K562 (cell line): Measurements from ENCODE around the gene C19orf12. TPM values are rescaled to one million over a fixed set of nuclear protein-coding genes. Genes with fewer than 3 reads are reported as not detected.
A peak's percentile ranks its signal among the peaks of the same experiment; 100 is the strongest.

Experiments
- ADNP ChIP-seq: fragments of 200-800 bp; sonication (Bioruptor generic); IDR thresholded peaks from 2 replicates; pipeline ENCODE4 v1.6.1; 2016; ENCODE audit warnings: missing genetic modification characterization, missing compliant biosample characterization
- ARID3A ChIP-seq: IDR thresholded peaks from 2 replicates; pipeline ENCODE4 v1.6.1; 2012; ENCODE audit warnings: low read depth, low read length, improper control_type of control experiment, borderline replicate concordance
- ARID3B ChIP-seq: fragments of 250-450 bp; sonication (Bioruptor Pico); IDR thresholded peaks from 2 replicates; pipeline ENCODE4 v1.4.0; 2020; ENCODE audit warnings: borderline replicate concordance
- CCAR2 ChIP-seq: fragments of 200-400 bp; formaldehyde crosslinking; IDR thresholded peaks from 2 replicates; pipeline ENCODE4 v1.6.1; 2017; ENCODE audit warnings: mild to moderate bottlenecking, low read depth, low read length
- CCNT2 ChIP-seq: IDR thresholded peaks from 2 replicates; pipeline ENCODE4 v1.6.1; 2011; ENCODE audit warnings: borderline replicate concordance, low read depth, mild to moderate bottlenecking, moderate library complexity, mixed read lengths, low read length; ENCODE audit not compliant: insufficient read length; ENCODE audit errors: extremely low read depth
- DDX20 ChIP-seq: fragments of 450-650 bp; IDR thresholded peaks from 2 replicates; pipeline ENCODE4 v1.6.1; 2016; ENCODE audit warnings: missing genetic modification characterization, low read depth, mild to moderate bottlenecking, missing compliant biosample characterization, moderate library complexity
- ETS2 ChIP-seq: IDR thresholded peaks from 2 replicates; pipeline ENCODE4 v1.6.1; 2016; ENCODE audit warnings: borderline replicate concordance, missing genetic modification characterization, mild to moderate bottlenecking, moderate library complexity, missing compliant biosample characterization; ENCODE audit not compliant: poor library complexity, severe bottlenecking
- FOS ChIP-seq: IDR thresholded peaks from 3 replicates; pipeline ENCODE4 v1.6.1; 2011; ENCODE audit not compliant: insufficient read length; ENCODE audit errors: extremely low read depth
- FUS ChIP-seq: fragments of 200-400 bp; formaldehyde crosslinking; optimal IDR thresholded peaks from 2 replicates; pipeline ENCODE3; 2017; ENCODE audit warnings: low read depth, low read length
- HINFP ChIP-seq: fragments of 450-650 bp; conservative IDR thresholded peaks from 2 replicates; pipeline ENCODE4 v1.6.1; 2016; ENCODE audit warnings: missing genetic modification characterization, low read depth, mild to moderate bottlenecking, control low read depth, missing compliant biosample characterization
- HMGN3 ChIP-seq: IDR thresholded peaks from 2 replicates; pipeline ENCODE4 v1.6.1; 2011; ENCODE audit warnings: borderline replicate concordance, low read depth, mild to moderate bottlenecking, mixed read lengths, low read length; ENCODE audit not compliant: insufficient read length; ENCODE audit errors: extremely low read depth
- KAT7 ChIP-seq: sonication (generic); formaldehyde crosslinking; IDR thresholded peaks from 2 replicates; pipeline ENCODE4 v1.8.0; 2022; ENCODE audit warnings: missing genetic modification reagents, mild to moderate bottlenecking, borderline replicate concordance
- KLF13 ChIP-seq: fragments of 450-650 bp; IDR thresholded peaks from 2 replicates; pipeline ENCODE4 v1.6.1; 2016; ENCODE audit warnings: missing genetic modification characterization, low read depth, mild to moderate bottlenecking, missing compliant biosample characterization, moderate library complexity, borderline replicate concordance
- MTA3 ChIP-seq: fragments of 450-650 bp; formaldehyde crosslinking; IDR thresholded peaks from 2 replicates; pipeline ENCODE4 v1.6.1; 2017; ENCODE audit warnings: mild to moderate bottlenecking, borderline replicate concordance
- MTF1 ChIP-seq: fragments of 250-450 bp; sonication (Bioruptor Pico); IDR thresholded peaks from 2 replicates; pipeline ENCODE4 v1.9.0; 2021; ENCODE audit warnings: moderate library complexity, mild to moderate bottlenecking, inconsistent platforms, borderline replicate concordance
- NFE2 ChIP-seq: IDR thresholded peaks from 2 replicates; pipeline ENCODE4 v1.6.1; 2014; ENCODE audit warnings: antibody characterized with exemption, low read depth
- OTX1 ChIP-seq: fragments of 450-650 bp; formaldehyde crosslinking; IDR thresholded peaks from 2 replicates; pipeline ENCODE4 v1.4.0; 2022; ENCODE audit warnings: mild to moderate bottlenecking
- SMAD2 ChIP-seq: fragments of 150-350 bp; IDR thresholded peaks from 2 replicates; pipeline ENCODE4 v1.6.1; 2014; ENCODE audit warnings: low read depth, mild to moderate bottlenecking, low read length
- SMARCA5 ChIP-seq: fragments of 450-650 bp; IDR thresholded peaks from 2 replicates; pipeline ENCODE4 v1.6.1; 2016
- TCF7 ChIP-seq: sonication (generic); IDR thresholded peaks from 2 replicates; pipeline ENCODE4 v1.6.1; 2016; ENCODE audit warnings: antibody characterized with exemption, borderline replicate concordance
- ZFX ChIP-seq: sonication (generic); formaldehyde crosslinking; IDR thresholded peaks from 2 replicates; pipeline ENCODE4 v1.8.0; 2022; ENCODE audit warnings: mild to moderate bottlenecking, missing genetic modification reagents, moderate library complexity
- ZKSCAN1 ChIP-seq: fragments of 150-350 bp; IDR thresholded peaks from 2 replicates; pipeline ENCODE4 v1.6.1; 2016; ENCODE audit warnings: low read depth, low read length
- ZNF133 ChIP-seq: fragments of 250-450 bp; sonication (Bioruptor Pico); IDR thresholded peaks from 2 replicates; pipeline ENCODE4 v1.4.0; 2020; ENCODE audit warnings: mild to moderate bottlenecking
- ZSCAN32 ChIP-seq: fragments of 450-650 bp; formaldehyde crosslinking; IDR thresholded peaks from 2 replicates; pipeline ENCODE4 v1.4.0; 2020; ENCODE audit warnings: mild to moderate bottlenecking, moderate library complexity
- ZZZ3 ChIP-seq: fragments of 450-650 bp; IDR thresholded peaks from 2 replicates; pipeline ENCODE4 v1.6.1; 2016; ENCODE audit warnings: antibody characterized with exemption, mild to moderate bottlenecking, moderate library complexity
- polyA plus RNA-seq, 8 experiments: library from polyadenylated mRNA; depleted of rRNA in 4 of 8; stranded (reverse) in 5 of 8; unstranded in 3 of 8; fragments of >200 nt; fragmentation: Nextera tagmentation in 2 of 8; fragmentation: Illumina TruSeq in 1 of 8; extraction: Ambion mirVana in 2 of 8; extraction: Trizol in 1 of 8; gene quantifications; 2 replicates each; pipeline versions ENCODE4 v1.2.1 to v1.2.3, GENCODE V29; 2011 to 2014; ENCODE audit warnings: inconsistent platforms in 1 of 8, missing spikeins in 1 of 8
- total RNA-seq, 7 experiments: library from RNA; depleted of rRNA in 6 of 7; stranded (reverse); fragments of >200 nt in 6 of 7; fragmentation: Illumina TruSeq in 2 of 7; extraction: Trizol in 2 of 7; gene quantifications; 2 replicates each; pipeline versions ENCODE4 v1.2.1 to v1.2.3, GENCODE V29; 2011 to 2021; ENCODE audit warnings: low replicate concordance in 1 of 7

The C19orf12 gene
- total and polyA plus RNA-seq, 9 of the 15 experiments (the other 6 are each of a cell fraction or from before 2014, with no cell fraction given) = 1.9 to 14.5 (median 10.2) TPM

- TF ChIP-seq ARID3B (CRISPR knock-in tag) = no peak
- TF ChIP-seq MTA3 = peak; percentile 69; the same call in 1 of the 2 replicates
- peak; percentile 62 for TF ChIP-seq ZFX (CRISPR knock-in tag)
- peak; percentile 88 for TF ChIP-seq HMGN3
- TF ChIP-seq KAT7 = no peak
- no peak for TF ChIP-seq ZZZ3
- TF ChIP-seq KLF13 (tag) = no peak
- TF ChIP-seq CCAR2 = no peak
- no peak for TF ChIP-seq ZSCAN32 (CRISPR knock-in tag)
- TF ChIP-seq MTF1 (CRISPR knock-in tag) = no peak
- TF ChIP-seq HINFP (tag) = no peak
- 0 out of 2 replicates have a peak, but pooled peaks have one; percentile 1 for TF ChIP-seq NFE2
- no peak for TF ChIP-seq ADNP (tag)
- no peak for TF ChIP-seq ZKSCAN1
- TF ChIP-seq SMARCA5 = no peak
- TF ChIP-seq TCF7 = no peak
- TF ChIP-seq CCNT2 = peak; percentile 68
- TF ChIP-seq FUS = no peak
- TF ChIP-seq ARID3A = no peak
- no peak for TF ChIP-seq ETS2
- no peak for TF ChIP-seq DDX20 (tag)
- TF ChIP-seq SMAD2 = no peak
- TF ChIP-seq ZNF133 (CRISPR knock-in tag) = no peak
- TF ChIP-seq OTX1 = no peak
- no peak for TF ChIP-seq FOS
These were observed 49.7 kb downstream of the C19orf12 start, which contains the start of gene PLEKHF1 (continued) for GRCh38 chr19:29665215-29665825.
